ENCODE results near the gene TENT5C. TPM values are rescaled to one million over a fixed set of nuclear protein-coding genes. Genes with fewer than 3 reads are reported as not detected.

TENT5C gene
- total RNA-seq, 1 experiment from 2014 or later: not detected

GRCh38 chr1:117575586-117576225, 30.1 kb upstream of the TENT5C start:
- no peak overlapping the region for H3K27ac Mint-ChIP-seq (ENCODE audit: low read depth, unreplicated experiment)
- intact Hi-C loops (cut with micrococcal nuclease): no loop called here
- H3K4me3 Mint-ChIP-seq (ENCODE audit: unreplicated experiment): no peak overlapping the region
- no TSS peak for BruUV-seq (replicated peaks)
- TF ChIP-seq CTCF (IDR thresholded peaks at IDR 0.05; ENCODE audit: unreplicated experiment): no peak
- ChIA-PET CTCF (interaction anchor here (0.6 to 1.0 kb wide), 2 partner anchors 14 to 179 kb away, joined by 3 read pairs; no protein-coding TSS in a partner anchor), POLR2A (interaction anchor here (1.0 kb wide), 1 partner anchor 27 kb away, joined by 3 read pairs; no protein-coding TSS in a partner anchor)
- DNase-seq (ENCODE audit: unreplicated experiment): no peak
- no peaks in the 10 kb centered on the region for H3K9me3 Mint-ChIP-seq (ENCODE audit: unreplicated experiment)
- H3K36me3 Mint-ChIP-seq (ENCODE audit: insufficient read depth, unreplicated experiment): no peaks in the 10 kb centered on the region
- no peaks in the 10 kb centered on the region for H3K4me1 Mint-ChIP-seq (ENCODE audit: insufficient read depth, unreplicated experiment)
- no peaks in the 10 kb centered on the region for H3K27me3 Mint-ChIP-seq (ENCODE audit: insufficient read depth, unreplicated experiment)

- no peaks in the 10 kb centered on the region for H3K36me3 Mint-ChIP-seq (ENCODE audit: insufficient read depth, unreplicated experiment)
- no peak for DNase-seq (ENCODE audit: unreplicated experiment)
- TF ChIP-seq CTCF (IDR thresholded peaks at IDR 0.05; ENCODE audit: unreplicated experiment): no peak
- BruUV-seq (replicated peaks): no TSS peak
- ChIA-PET POLR2A (no interaction called here), CTCF (interaction anchor here (0.6 to 1.0 kb wide), 2 partner anchors 14 to 178 kb away, joined by 3 read pairs; no protein-coding TSS in a partner anchor)
- no peaks in the 10 kb centered on the region for H3K27me3 Mint-ChIP-seq (ENCODE audit: insufficient read depth, unreplicated experiment)
- no peak overlapping the region for H3K27ac Mint-ChIP-seq (ENCODE audit: low read depth, unreplicated experiment)
- H3K9me3 Mint-ChIP-seq (ENCODE audit: unreplicated experiment): no peaks in the 10 kb centered on the region
- intact Hi-C loops (cut with micrococcal nuclease): no loop called here
- H3K4me1 Mint-ChIP-seq (ENCODE audit: insufficient read depth, unreplicated experiment): no peaks in the 10 kb centered on the region
- no peak overlapping the region for H3K4me3 Mint-ChIP-seq (ENCODE audit: unreplicated experiment)
These were observed 29.6 kb upstream of the TENT5C start for GRCh38 chr1:117576236-117576635.

- intact Hi-C loops (cut with micrococcal nuclease): no loop called here
- no peak for TF ChIP-seq CTCF (IDR thresholded peaks at IDR 0.05; ENCODE audit: unreplicated experiment)
- no peak overlapping the region for H3K27ac Mint-ChIP-seq (ENCODE audit: low read depth, unreplicated experiment)
- no peaks in the 10 kb centered on the region for H3K9me3 Mint-ChIP-seq (ENCODE audit: unreplicated experiment)
- CTCF ChIA-PET: interaction anchor here (1.2 to 1.3 kb wide), 2 partner anchors 177 to 180 kb away, joined by 3 to 6 read pairs; no protein-coding TSS in a partner anchor
- no peak overlapping the region for H3K4me3 Mint-ChIP-seq (ENCODE audit: unreplicated experiment)
- no peak for DNase-seq (ENCODE audit: unreplicated experiment)
- H3K4me1 Mint-ChIP-seq (ENCODE audit: insufficient read depth, unreplicated experiment): no peaks in the 10 kb centered on the region
- POLR2A ChIA-PET: interaction anchor here (0.6 kb wide), 1 partner anchor 9 kb away, joined by 3 read pairs; no protein-coding TSS in a partner anchor
- no peaks in the 10 kb centered on the region for H3K36me3 Mint-ChIP-seq (ENCODE audit: insufficient read depth, unreplicated experiment)
- H3K27me3 Mint-ChIP-seq (ENCODE audit: insufficient read depth, unreplicated experiment): no peaks in the 10 kb centered on the region
- BruUV-seq (replicated peaks): no TSS peak
These were observed 28.5 kb upstream of the TENT5C start for GRCh38 chr1:117577191-117577885.

- H3K27me3 Mint-ChIP-seq (ENCODE audit: insufficient read depth, unreplicated experiment): no peaks in the 10 kb centered on the region
- intact Hi-C loops (cut with micrococcal nuclease): no loop called here
- H3K4me3 Mint-ChIP-seq (ENCODE audit: unreplicated experiment): no peak overlapping the region
- no TSS peak for BruUV-seq (replicated peaks)
- H3K9me3 Mint-ChIP-seq (ENCODE audit: unreplicated experiment): no peaks in the 10 kb centered on the region
- no peak for DNase-seq (ENCODE audit: unreplicated experiment)
- H3K27ac Mint-ChIP-seq (ENCODE audit: low read depth, unreplicated experiment): no peak overlapping the region
- ChIA-PET CTCF (no interaction called here), POLR2A (interaction anchor here (0.7 kb wide), 1 partner anchor 22 kb away, joined by 4 read pairs; no protein-coding TSS in a partner anchor)
- TF ChIP-seq CTCF (IDR thresholded peaks at IDR 0.05; ENCODE audit: unreplicated experiment): no peak
- H3K36me3 Mint-ChIP-seq (ENCODE audit: insufficient read depth, unreplicated experiment): no peaks in the 10 kb centered on the region
- H3K4me1 Mint-ChIP-seq (ENCODE audit: insufficient read depth, unreplicated experiment): no peaks in the 10 kb centered on the region
These were observed 27.4 kb upstream of the TENT5C start for GRCh38 chr1:117578466-117578865.
